ENCODE results near the gene PAPSS1. TPM values are rescaled to one million over a fixed set of nuclear protein-coding genes. Genes with fewer than 3 reads are reported as not detected.

The PAPSS1 gene
- polyA plus RNA-seq, 3 donors = 24.2 to 39.5 (median 39.0) TPM

DNA sequence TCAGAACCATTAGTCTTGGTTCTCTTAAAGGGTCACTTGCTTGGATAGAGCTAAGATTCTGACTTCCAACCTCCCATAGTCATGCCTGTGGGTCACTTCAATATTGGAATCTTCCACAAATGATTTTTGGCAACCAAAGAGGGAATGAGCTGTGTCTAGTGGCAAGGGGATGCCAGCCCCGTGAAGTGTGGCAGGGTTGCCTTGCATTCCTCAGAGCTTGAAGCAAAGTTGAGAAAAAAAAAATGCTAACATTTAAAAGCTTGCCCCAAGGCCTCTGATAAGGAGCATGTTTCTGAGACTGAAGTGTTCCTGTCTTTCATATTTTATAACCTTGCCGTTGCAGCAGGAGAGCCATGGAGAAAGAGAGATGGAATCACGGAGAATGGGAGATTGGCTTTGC lies 120.2 kb downstream of the PAPSS1 start:
- 35 to 72% (median 66%) methylated on average over 3 of the region's 3 CpGs for WGBS, 3 donors
- no peak overlapping the region for H3K27ac ChIP-seq (ENCODE audit: low read depth, low read length)

- WGBS, 3 donors = 65 to 81% (median 71%) methylated on average over 1 of the region's 1 CpG
- H3K27ac ChIP-seq (ENCODE audit: low read depth, low read length) = no peak overlapping the region
These were observed 126.8 kb downstream of the PAPSS1 start for GRCh38 chr4:107593230-107593629.

DNA sequence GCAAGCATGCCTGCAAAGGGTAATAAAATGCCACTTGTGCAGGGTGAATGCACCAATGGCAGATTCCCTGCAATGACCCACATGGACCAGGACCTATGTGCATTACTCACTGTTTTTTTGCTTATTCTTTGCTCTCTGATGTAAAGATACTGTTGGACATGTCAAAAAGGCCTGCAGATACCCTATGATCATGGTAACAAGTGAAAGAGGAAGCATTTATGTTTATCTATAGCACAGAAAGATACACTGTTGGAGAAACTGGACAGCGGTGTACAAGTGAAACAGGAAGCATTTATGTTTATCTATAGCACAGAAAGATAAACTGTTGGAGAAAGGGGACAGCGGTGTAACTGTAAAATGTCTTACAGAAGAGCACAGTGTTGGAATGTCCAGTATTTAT lies 127.5 kb downstream of the PAPSS1 start:
- 34 to 68% (median 46%) methylated on average over 2 of the region's 2 CpGs for WGBS, 3 donors
- no peak overlapping the region for H3K27ac ChIP-seq (ENCODE audit: low read depth, low read length)

DNA sequence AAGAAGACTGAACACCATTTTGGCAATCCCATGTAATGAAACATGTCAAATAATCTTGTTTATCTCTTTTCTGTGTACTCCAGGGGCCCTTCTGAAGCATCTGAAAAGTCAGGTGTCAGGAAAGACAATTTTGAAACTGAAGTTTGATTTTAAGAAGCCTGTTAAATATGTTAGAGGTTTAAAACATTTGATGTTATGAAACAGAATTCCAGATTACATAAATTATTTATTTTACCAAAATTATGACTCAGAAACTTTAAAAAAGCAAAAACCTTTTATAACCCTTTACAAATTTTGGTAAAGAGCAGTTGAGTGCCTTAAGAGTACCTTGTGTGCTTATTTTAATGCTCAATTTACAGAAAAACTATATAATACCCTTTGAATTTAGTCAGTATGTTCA lies 130.8 kb downstream of the PAPSS1 start:
- H3K27ac ChIP-seq (ENCODE audit: low read depth, low read length) = no peak overlapping the region

DNA sequence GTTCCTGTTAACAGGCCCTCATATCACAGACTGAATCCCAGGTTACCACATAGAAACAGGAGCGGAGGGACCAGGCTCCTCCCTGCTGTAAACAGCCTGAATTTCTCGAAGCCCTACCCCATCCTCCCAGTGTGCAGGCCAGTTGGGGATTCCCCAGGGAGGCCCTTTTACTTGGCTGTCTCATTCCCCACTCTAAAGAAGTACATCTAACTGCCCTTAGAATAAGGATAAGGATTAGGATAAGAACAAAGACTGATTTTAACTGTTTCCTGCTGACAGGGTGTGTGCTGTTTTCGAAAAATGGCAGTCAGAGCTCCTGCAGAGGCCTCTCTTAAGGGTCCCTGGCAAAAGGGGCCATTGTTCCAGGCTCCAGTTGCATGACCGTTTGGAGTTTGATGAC lies 133.7 kb downstream of the PAPSS1 start:
- 66 to 76% (median 72%) methylated on average over 4 of the region's 4 CpGs for WGBS, 3 donors
- H3K27ac ChIP-seq (ENCODE audit: low read depth, low read length) = no peak overlapping the region

- WGBS, 3 donors = 89 to 95% (median 93%) methylated on average over 13 of the region's 13 CpGs
- H3K27ac ChIP-seq (ENCODE audit: low read depth, low read length) = no peak overlapping the region
These were observed 140.9 kb downstream of the PAPSS1 start for GRCh38 chr4:107579099-107579498.

- no peak overlapping the region for H3K27ac ChIP-seq (ENCODE audit: low read depth, low read length)
- WGBS, 3 donors = 90 to 91% (median 90%) methylated on average over 2 of the region's 2 CpGs
These were observed 141.7 kb downstream of the PAPSS1 start for GRCh38 chr4:107578321-107578720.

DNA sequence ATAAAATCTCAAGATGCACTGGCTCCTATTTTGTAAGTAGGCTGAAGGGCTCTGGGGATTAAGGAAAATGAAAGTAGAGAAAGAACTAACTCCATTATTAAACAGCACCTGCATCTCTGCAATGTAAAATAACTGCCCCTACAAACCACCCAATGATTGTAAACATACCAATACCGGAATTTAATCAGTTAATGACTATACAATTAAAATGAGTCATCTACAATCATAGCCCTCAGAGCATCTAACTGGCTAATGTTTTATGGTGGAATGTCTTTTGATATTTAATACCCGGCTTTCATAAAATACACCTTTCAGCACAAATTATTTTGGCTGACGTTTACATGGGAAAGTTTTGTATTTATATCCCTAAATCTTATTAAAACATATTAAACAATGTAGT lies 142.3 kb downstream of the PAPSS1 start:
- WGBS, 3 donors = 68 to 89% (median 74%) methylated on average over 3 of the region's 3 CpGs
- H3K27ac ChIP-seq (ENCODE audit: low read depth, low read length) = no peak overlapping the region

DNA sequence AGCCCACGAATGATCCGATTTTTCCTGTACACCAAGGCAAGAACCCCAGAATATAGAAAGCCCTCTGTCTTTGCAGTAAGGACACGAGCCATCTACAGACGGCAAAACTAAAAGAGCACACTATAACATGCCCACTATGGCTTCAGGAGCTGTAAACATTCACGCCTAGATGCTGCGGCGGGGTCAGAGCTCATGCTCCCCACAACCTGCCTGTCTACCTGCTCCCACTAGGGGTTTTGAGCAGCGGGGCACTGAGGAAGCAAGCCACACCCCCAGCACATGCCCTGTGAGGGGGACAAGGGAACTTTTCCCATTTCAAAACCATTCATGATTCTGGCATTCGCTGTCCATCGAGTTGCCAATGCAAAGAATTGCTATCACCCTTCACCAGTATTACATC lies 144.8 kb downstream of the PAPSS1 start:
- WGBS, 3 donors = 92 to 95% (median 95%) methylated on average over 10 of the region's 10 CpGs
- H3K27ac ChIP-seq (ENCODE audit: low read depth, low read length) = no peak overlapping the region

- H3K27ac ChIP-seq (ENCODE audit: low read depth, low read length) = no peak overlapping the region
- 75 to 83% (median 82%) methylated on average over 2 of the region's 2 CpGs for WGBS, 3 donors
These were observed 147.8 kb downstream of the PAPSS1 start for GRCh38 chr4:107572281-107572680.

GRCh38 chr4:107570952-107571351 lies 149.1 kb downstream of the PAPSS1 start:
- WGBS, 3 donors = 43 to 62% (median 57%) methylated on average over 2 of the region's 2 CpGs

GRCh38 chr4:107564326-107564725 lies 155.7 kb downstream of the PAPSS1 start:
- 35 to 47% (median 44%) methylated on average over 5 of the region's 5 CpGs for WGBS, 3 donors
- H3K27ac ChIP-seq (ENCODE audit: low read depth, low read length) = no peak overlapping the region

More at GRCh38 chr4:107570952-107571351, 149.1 kb downstream of the PAPSS1 start:
- H3K27ac ChIP-seq (ENCODE audit: low read depth, low read length) = no peak overlapping the region

Other genes with a start within 250 kb of the PAPSS1 start
- 10 to 100 TPM in 1 of 3 donors, 1 to 10 TPM in 2; 3.0 to 15.7 (median 4.5) TPM for gene SGMS2, start 104.7 kb upstream of the PAPSS1 start, polyA plus RNA-seq
- 1 to 10 TPM; 1.5 to 3.8 (median 3.1) TPM for gene CYP2U1, start 211.3 kb upstream of the PAPSS1 start, polyA plus RNA-seq

Data from adipose tissue (tissue), 3 donors.